NCI-H2171 treated with DMSO at 0.1 percent for 48 hours (cell line): ENCODE results near the gene HDAC8.
"Not testable (repeated sequence)": the region's sequence is repeated elsewhere in the genome, so short reads cannot be mapped to it uniquely, and the experiment has no call there.

Source experiments
- DNase-seq: peaks from one replicate; lab custom pipeline; 2025; lab: John Stamatoyannopoulos, UW

HDAC8 gene

GRCh38 chrX:72532366-72532765 lies 40.3 kb downstream of the HDAC8 start:
- no peak for DNase-seq

- DNase-seq: no peak
Measured at GRCh38 chrX:72526534-72527508, 45.8 kb downstream of the HDAC8 start.

- peak; percentile 80 for DNase-seq
Measured at GRCh38 chrX:72498782-72499181, 73.9 kb downstream of the HDAC8 start.

GRCh38 chrX:72495046-72495445 lies 77.6 kb downstream of the HDAC8 start:
- DNase-seq: no peak

- no peak for DNase-seq
Measured at GRCh38 chrX:72492499-72492898, 80.1 kb downstream of the HDAC8 start.

- DNase-seq: not testable (repeated sequence)
Measured at GRCh38 chrX:72490221-72490620, 82.4 kb downstream of the HDAC8 start.

GRCh38 chrX:72487661-72488060 lies 85.0 kb downstream of the HDAC8 start:
- DNase-seq: no peak

- no peak for DNase-seq
Measured at GRCh38 chrX:72479324-72480274, 93.0 kb downstream of the HDAC8 start.

GRCh38 chrX:72478853-72479252 lies 93.8 kb downstream of the HDAC8 start:
- DNase-seq: no peak

GRCh38 chrX:72478351-72478750 lies 94.3 kb downstream of the HDAC8 start:
- peak; percentile 11 for DNase-seq

- DNase-seq: peak; percentile 21
Measured at GRCh38 chrX:72477781-72478181, 94.9 kb downstream of the HDAC8 start.

- DNase-seq: no peak
Measured at GRCh38 chrX:72477376-72477775, 95.3 kb downstream of the HDAC8 start.

GRCh38 chrX:72475952-72476668 lies 96.5 kb downstream of the HDAC8 start:
- no peak for DNase-seq

GRCh38 chrX:72475338-72475737 lies 97.3 kb downstream of the HDAC8 start:
- peak; percentile 84 for DNase-seq

- no peak for DNase-seq
Measured at GRCh38 chrX:72470532-72471223, 102.0 kb downstream of the HDAC8 start.

GRCh38 chrX:72470117-72470516 lies 102.5 kb downstream of the HDAC8 start:
- DNase-seq: no peak

GRCh38 chrX:72468607-72469006 lies 104.0 kb downstream of the HDAC8 start:
- no peak for DNase-seq

- no peak for DNase-seq
Measured at GRCh38 chrX:72467135-72467534, 105.5 kb downstream of the HDAC8 start.

GRCh38 chrX:72466493-72466892 lies 106.2 kb downstream of the HDAC8 start:
- DNase-seq: no peak

- no peak for DNase-seq
Measured at GRCh38 chrX:72465889-72466288, 106.8 kb downstream of the HDAC8 start.

- DNase-seq: no peak
Measured at GRCh38 chrX:72461766-72462165, 110.9 kb downstream of the HDAC8 start.
